ENCODE data around the gene SMR3B. TPM values are rescaled to one million over a fixed set of nuclear protein-coding genes. Genes with fewer than 3 reads are reported as not detected.

SMR3B gene
- total RNA-seq, 1 experiment from 2014 or later: not detected

DNA sequence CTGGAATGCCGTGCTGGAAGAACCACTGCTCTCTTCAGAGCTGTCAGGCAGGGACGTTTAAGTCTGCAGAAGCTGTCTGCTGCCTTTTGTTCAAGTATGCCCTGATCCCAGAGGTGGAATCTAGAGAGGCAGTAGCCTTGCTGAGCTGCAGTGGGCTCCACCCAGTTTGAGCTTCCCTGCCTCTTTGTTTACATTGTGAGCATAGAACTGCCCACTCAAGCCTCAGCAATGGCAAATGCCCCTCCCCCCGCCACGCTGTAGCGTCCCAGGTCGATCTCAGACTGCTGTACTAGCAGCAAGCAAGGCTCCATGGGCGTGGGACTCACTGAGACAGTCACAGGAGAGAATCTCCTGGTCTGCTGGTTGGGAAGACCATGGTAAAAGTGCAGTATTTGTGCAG, 54.3 kb downstream of the SMR3B start:
- DNase-seq (ENCODE audit: low spot score): no peak
- in situ Hi-C loops (cut with HindIII; ENCODE audit: low sequenced_read_pairs): no loop called here

Other genes with a start within 250 kb of the SMR3B start
- gene PRR27, start 228.9 kb upstream of the SMR3B start, total RNA-seq (2014; rRNA removed; shearing (Covaris generic)): not detected in 2 replicates
- gene ODAM, start 187.4 kb upstream of the SMR3B start, total RNA-seq (2014; rRNA removed; shearing (Covaris generic)): not detected in 2 replicates
- gene FDCSP, start 157.0 kb upstream of the SMR3B start, total RNA-seq (2014; rRNA removed; shearing (Covaris generic)): not detected in 2 replicates
- gene CSN3, start 140.5 kb upstream of the SMR3B start, total RNA-seq (2014; rRNA removed; shearing (Covaris generic)): not detected in 2 replicates
- gene CABS1, start 48.1 kb upstream of the SMR3B start, total RNA-seq (2014; rRNA removed; shearing (Covaris generic)): not detected in 2 replicates
- not detected in 2 replicates for gene SMR3A, start 22.4 kb upstream of the SMR3B start, total RNA-seq (2014; rRNA removed; shearing (Covaris generic))
- gene OPRPN, start 14.8 kb downstream of the SMR3B start, total RNA-seq (2014; rRNA removed; shearing (Covaris generic)): not detected in 2 replicates
- gene MUC7, start 89.1 kb downstream of the SMR3B start, total RNA-seq (2014; rRNA removed; shearing (Covaris generic)): not detected in 2 replicates
- not detected in 2 replicates for gene AMTN, start 135.4 kb downstream of the SMR3B start, total RNA-seq (2014; rRNA removed; shearing (Covaris generic))
- gene AMBN, start 209.1 kb downstream of the SMR3B start, total RNA-seq (2014; rRNA removed; shearing (Covaris generic)): not detected in 2 replicates
- gene ENAM, start 245.6 kb downstream of the SMR3B start, total RNA-seq (2014; rRNA removed; shearing (Covaris generic)): not detected in 2 replicates

Measured in G401 (cell line).